Karpas-422 (cell line): ENCODE results near the gene PHKG2. TPM values are rescaled to one million over a fixed set of nuclear protein-coding genes. Genes with fewer than 3 reads are reported as not detected.

Experiments used
- DNase-seq: peaks from one replicate; pipeline ENCODE4 v3.0.0-alpha.2; 2015
- H2AFZ ChIP-seq: fragments of 200-600 bp; sonication (generic); 2 replicates; pipeline ENCODE4 v1.6.1; 2014; ENCODE audit warnings: antibody characterized with exemption, low read length, mixed read lengths
- H3K27ac ChIP-seq: fragments of 200-600 bp; sonication (generic); 2 replicates; pipeline ENCODE4 v1.5.1; 2014; ENCODE audit warnings: mild to moderate bottlenecking, low read length, moderate library complexity
- H3K27me3 ChIP-seq: fragments of 200-600 bp; sonication (generic); 2 replicates; pipeline ENCODE4 v1.6.1; 2014; ENCODE audit warnings: low read length, mixed read lengths
- H3K36me3 ChIP-seq: fragments of 200-600 bp; sonication (generic); 2 replicates; pipeline ENCODE4 v1.6.1; 2014; ENCODE audit warnings: low read length, mixed read lengths; ENCODE audit not compliant: insufficient read depth
- H3K4me1 ChIP-seq: fragments of 200-600 bp; sonication (generic); 2 replicates; pipeline ENCODE4 v1.6.1; 2014; ENCODE audit warnings: mild to moderate bottlenecking, low read length, mixed read lengths
- H3K4me2 ChIP-seq: fragments of 200-600 bp; sonication (generic); 2 replicates; pipeline ENCODE4 v1.6.1; 2014; ENCODE audit warnings: low read length, low read depth, mild to moderate bottlenecking; ENCODE audit not compliant: poor library complexity, severe bottlenecking
- H3K4me3 ChIP-seq: fragments of 200-600 bp; sonication (generic); 2 replicates; pipeline ENCODE4 v1.5.1; 2014; ENCODE audit warnings: mild to moderate bottlenecking, antibody characterized with exemption, low read length, mixed read lengths
- H3K79me2 ChIP-seq: fragments of 200-600 bp; sonication (generic); 2 replicates; pipeline ENCODE4 v1.6.1; 2014; ENCODE audit warnings: mild to moderate bottlenecking, low read length, mixed read lengths
- H3K9ac ChIP-seq: fragments of 200-600 bp; sonication (generic); 2 replicates; pipeline ENCODE4 v1.6.0; 2014; ENCODE audit warnings: low read length
- H3K9me2 ChIP-seq: fragments of 200-600 bp; sonication (generic), shearing (Covaris generic); replicated peaks from 2 replicates; pipeline ENCODE4 v1.6.0; 2014; ENCODE audit warnings: mild to moderate bottlenecking, low read length, moderate library complexity; ENCODE audit not compliant: insufficient read depth
- H3K9me3 ChIP-seq: fragments of 300-700, 200-600 bp; sonication (generic); 2 replicates; pipeline ENCODE4 v1.6.1; 2014; ENCODE audit warnings: low read length, mixed read lengths
- H4K20me1 ChIP-seq: fragments of 200-600 bp; sonication (generic); 2 replicates; pipeline ENCODE4 v1.6.1; 2014; ENCODE audit warnings: mild to moderate bottlenecking, antibody characterized with exemption, low read length, low read depth; ENCODE audit not compliant: insufficient read depth
- total RNA-seq: library from RNA; depleted of rRNA; stranded (reverse); fragments of >200 nt; shearing (Covaris generic); gene quantifications from 2 replicates; pipeline ENCODE4 v1.2.3, GENCODE V29; 2014; ENCODE audit warnings: low replicate concordance

Gene PHKG2
- total RNA-seq, 1 experiment from 2014 or later = 32.3 TPM

- H3K9ac ChIP-seq = no peak overlapping the region
- no peak overlapping the region for H3K27ac ChIP-seq
- peaks cover 60% of the 10 kb centered on the region for H3K36me3 ChIP-seq
- H3K4me3 ChIP-seq = no peak overlapping the region
- no peaks in the 10 kb centered on the region for H3K27me3 ChIP-seq
- H4K20me1 ChIP-seq = 0 out of 2 replicates have a peak, but pooled peaks cover 6% of the 10 kb centered on the region
- no peaks in the 10 kb centered on the region for H3K9me3 ChIP-seq
- no peak overlapping the region for H3K4me2 ChIP-seq
- H3K9me2 ChIP-seq = no peaks in the 10 kb centered on the region
- peaks cover 20% of the 10 kb centered on the region for H3K79me2 ChIP-seq
- H3K4me1 ChIP-seq = no peaks in the 10 kb centered on the region
- H2AFZ ChIP-seq = no peak overlapping the region
- DNase-seq = no peak
These were observed 25.8 kb upstream of the PHKG2 start for GRCh38 chr16:30722443-30722842.

- no peak for DNase-seq
- Histone ChIP-seq H3K79me2 (peaks cover 20% of the 10 kb centered on the region), H4K20me1 (0 out of 2 replicates have a peak, but pooled peaks cover 7% of the 10 kb centered on the region), H3K4me3 (no peak overlapping the region), H3K9ac (no peak overlapping the region), H3K4me2 (no peak overlapping the region), H3K9me2 (no peaks in the 10 kb centered on the region), H3K36me3 (peaks cover 60% of the 10 kb centered on the region), H3K27me3 (no peaks in the 10 kb centered on the region), H2AFZ (no peak overlapping the region), H3K4me1 (no peaks in the 10 kb centered on the region), H3K9me3 (no peaks in the 10 kb centered on the region), H3K27ac (no peak overlapping the region)
These were observed 25.3 kb upstream of the PHKG2 start for GRCh38 chr16:30722916-30723315.

GRCh38 chr16:30723725-30724355 is 24.4 kb upstream of the PHKG2 start:
- Histone ChIP-seq H3K9me2 (no peaks in the 10 kb centered on the region), H3K9ac (no peak overlapping the region), H4K20me1 (peaks cover 8% of the 10 kb centered on the region; the same call in 1 of the 2 replicates), H2AFZ (no peak overlapping the region), H3K27ac (no peak overlapping the region), H3K27me3 (no peaks in the 10 kb centered on the region), H3K79me2 (peaks cover 17% of the 10 kb centered on the region), H3K4me2 (no peak overlapping the region), H3K4me3 (no peak overlapping the region), H3K36me3 (peaks cover 65% of the 10 kb centered on the region), H3K4me1 (no peaks in the 10 kb centered on the region), H3K9me3 (no peaks in the 10 kb centered on the region)
- no peak for DNase-seq

GRCh38 chr16:30724641-30725417 is 23.4 kb upstream of the PHKG2 start:
- no peak overlapping the region for H3K27ac ChIP-seq
- H3K27me3 ChIP-seq = no peaks in the 10 kb centered on the region
- no peaks in the 10 kb centered on the region for H3K9me3 ChIP-seq
- peaks cover 72% of the 10 kb centered on the region for H3K36me3 ChIP-seq
- H3K9me2 ChIP-seq = no peaks in the 10 kb centered on the region
- no peak for DNase-seq
- no peak overlapping the region for H2AFZ ChIP-seq
- peaks cover 19% of the 10 kb centered on the region for H3K79me2 ChIP-seq
- H3K4me1 ChIP-seq = no peaks in the 10 kb centered on the region
- H4K20me1 ChIP-seq = peaks cover 8% of the 10 kb centered on the region; the same call in 1 of the 2 replicates
- no peak overlapping the region for H3K4me3 ChIP-seq
- H3K4me2 ChIP-seq = no peak overlapping the region
- no peak overlapping the region for H3K9ac ChIP-seq

GRCh38 chr16:30725418-30725792 is 22.8 kb upstream of the PHKG2 start:
- H3K9me2 ChIP-seq = no peaks in the 10 kb centered on the region
- H3K9ac ChIP-seq = no peak overlapping the region
- no peak overlapping the region for H3K4me2 ChIP-seq
- peaks cover 18% of the 10 kb centered on the region for H3K79me2 ChIP-seq
- H3K27me3 ChIP-seq = no peaks in the 10 kb centered on the region
- H3K36me3 ChIP-seq = peaks cover 73% of the 10 kb centered on the region
- DNase-seq = no peak
- H3K27ac ChIP-seq = no peak overlapping the region
- H2AFZ ChIP-seq = no peak overlapping the region
- no peak overlapping the region for H3K4me3 ChIP-seq
- H3K9me3 ChIP-seq = no peaks in the 10 kb centered on the region
- no peaks in the 10 kb centered on the region for H3K4me1 ChIP-seq
- H4K20me1 ChIP-seq = peaks cover 6% of the 10 kb centered on the region; the same call in 1 of the 2 replicates

- no peaks in the 10 kb centered on the region for H3K4me1 ChIP-seq
- peaks cover 18% of the 10 kb centered on the region for H3K79me2 ChIP-seq
These were observed 19.9 kb upstream of the PHKG2 start for GRCh38 chr16:30728321-30728720.

GRCh38 chr16:30728899-30729672 is 19.1 kb upstream of the PHKG2 start:
- DNase-seq = no peak

More at GRCh38 chr16:30728321-30728720, 19.9 kb upstream of the PHKG2 start:
- Histone ChIP-seq H4K20me1 (peaks cover 3% of the 10 kb centered on the region; the same call in 1 of the 2 replicates), H3K27ac (no peak overlapping the region), H3K4me2 (no peak overlapping the region), H3K36me3 (peaks cover 59% of the 10 kb centered on the region), H3K9me3 (no peaks in the 10 kb centered on the region), H3K27me3 (no peaks in the 10 kb centered on the region), H3K9ac (no peak overlapping the region), H2AFZ (no peak overlapping the region), H3K9me2 (no peaks in the 10 kb centered on the region), H3K4me3 (no peak overlapping the region)
- DNase-seq = no peak

GRCh38 chr16:30731411-30731810 is 16.8 kb upstream of the PHKG2 start:
- peaks cover 38% of the 10 kb centered on the region for H3K36me3 ChIP-seq
- no peak overlapping the region for H3K27ac ChIP-seq
- peaks cover 3% of the 10 kb centered on the region; the same call in 1 of the 2 replicates for H4K20me1 ChIP-seq
- no peaks in the 10 kb centered on the region for H3K4me1 ChIP-seq
- no peaks in the 10 kb centered on the region for H3K9me3 ChIP-seq
- no peak for DNase-seq
- no peaks in the 10 kb centered on the region for H3K27me3 ChIP-seq
- H3K4me3 ChIP-seq = no peak overlapping the region
- H3K79me2 ChIP-seq = peaks cover 3% of the 10 kb centered on the region; the same call in 1 of the 2 replicates
- no peak overlapping the region for H3K9ac ChIP-seq
- H3K4me2 ChIP-seq = no peak overlapping the region
- no peaks in the 10 kb centered on the region for H3K9me2 ChIP-seq
- no peak overlapping the region for H2AFZ ChIP-seq

More at GRCh38 chr16:30728899-30729672, 19.1 kb upstream of the PHKG2 start:
- no peaks in the 10 kb centered on the region for H3K27me3 ChIP-seq
- no peaks in the 10 kb centered on the region for H3K9me3 ChIP-seq
- H3K4me2 ChIP-seq = no peak overlapping the region
- H3K27ac ChIP-seq = no peak overlapping the region
- peaks cover 57% of the 10 kb centered on the region for H3K36me3 ChIP-seq
- peaks cover 17% of the 10 kb centered on the region for H3K79me2 ChIP-seq
- peaks cover 3% of the 10 kb centered on the region; the same call in 1 of the 2 replicates for H4K20me1 ChIP-seq
- H3K4me1 ChIP-seq = no peaks in the 10 kb centered on the region
- no peak overlapping the region for H2AFZ ChIP-seq
- no peak overlapping the region for H3K9ac ChIP-seq
- no peak overlapping the region for H3K4me3 ChIP-seq
- no peaks in the 10 kb centered on the region for H3K9me2 ChIP-seq
